H1 (cell line): ENCODE data around the gene ZNF761. TPM values are rescaled to one million over a fixed set of nuclear protein-coding genes. Genes with fewer than 3 reads are reported as not detected.

Source experiments
- CTCF ChIA-PET: fragments of 300-600 bp; sonication (Branson Sonifier 250); formaldehyde crosslinking; loops from one replicate; lab custom pipeline; 2021; ENCODE audit not compliant: partially characterized antibody; lab: Charles Lee
- POLR2A ChIA-PET: fragments of 300-600 bp; sonication (Branson Sonifier 250); formaldehyde crosslinking; loops from one replicate; lab custom pipeline; 2021; ENCODE audit warnings: inconsistent platforms; ENCODE audit not compliant: partially characterized antibody; lab: Charles Lee
- DNase-seq, 2 experiments: peaks; one replicate each; pipeline versions ENCODE4 v3.0.0 to v3.0.0-alpha.2; 2010 to 2022; ENCODE audit warnings: low spot score in 2 of 2, low read depth in 1 of 2, mixed read lengths in 1 of 2
- FAIRE-seq: peaks from 2 replicates; lab custom pipeline; 2011; peaks lifted over from hg19 to GRCh38; lab: Jason Lieb, UNC
- H2AFZ ChIP-seq: 2 replicates; pipeline ENCODE4 v1.8.1; 2012; ENCODE audit warnings: low read length, inconsistent platforms
- H2AK5ac ChIP-seq: 2 replicates; pipeline ENCODE4 v1.6.1; 2013; ENCODE audit warnings: low read depth, low read length
- H2BK120ac ChIP-seq: replicated peaks from 2 replicates; pipeline ENCODE3; 2013; ENCODE audit warnings: low read depth, low read length, inconsistent platforms
- H2BK12ac ChIP-seq: 2 replicates; pipeline ENCODE4 v1.6.1; 2013; ENCODE audit warnings: low read depth, low read length
- H2BK15ac ChIP-seq: 2 replicates; pipeline ENCODE4 v1.6.1; 2013; ENCODE audit warnings: low read length
- H2BK20ac ChIP-seq: 2 replicates; pipeline ENCODE4 v1.6.1; 2013; ENCODE audit warnings: low read length
- H2BK5ac ChIP-seq: 2 replicates; pipeline ENCODE4 v1.6.1; 2013; ENCODE audit warnings: low read depth, low read length
- H3K14ac ChIP-seq: 2 replicates; pipeline ENCODE4 v1.6.1; 2013; ENCODE audit warnings: inconsistent platforms; ENCODE audit not compliant: insufficient read length
- H3K18ac ChIP-seq: 2 replicates; pipeline ENCODE4 v1.6.1; 2013; ENCODE audit warnings: low read length; ENCODE audit errors: extremely low read depth
- H3K23ac ChIP-seq: 2 replicates; pipeline ENCODE4 v1.6.1; 2013; ENCODE audit warnings: inconsistent platforms; ENCODE audit not compliant: insufficient read length
- H3K23me2 ChIP-seq: 2 replicates; pipeline ENCODE4 v1.6.1; 2013; ENCODE audit warnings: low read depth, low read length
- H3K27ac ChIP-seq: 2 replicates; pipeline ENCODE4 v1.6.1; 2011; ENCODE audit warnings: low read depth, low read length, inconsistent platforms
- H3K27me3 ChIP-seq, 4 experiments: replicated peaks in 1 of 4; 1 replicate in 1 of 4; 2 replicates in 3 of 4; pipeline versions ENCODE4 v1.6.1 to v1.8.1; 2011 to 2013; ENCODE audit warnings: low read length in 3 of 4, mild to moderate bottlenecking in 3 of 4, inconsistent platforms in 2 of 4, mixed read lengths in 2 of 4, moderate library complexity in 1 of 4; ENCODE audit not compliant: control insufficient read depth in 3 of 4, insufficient read depth in 3 of 4; ENCODE audit errors: extremely low read depth in 1 of 4
- H3K36me3 ChIP-seq, 4 experiments: 2 replicates each; pipeline versions ENCODE4 v1.6.1 to v1.8.1; 2011 to 2013; ENCODE audit warnings: mild to moderate bottlenecking in 4 of 4, low read length in 3 of 4, moderate library complexity in 2 of 4, control low read depth in 1 of 4, inconsistent platforms in 1 of 4; ENCODE audit not compliant: insufficient read depth in 4 of 4, control insufficient read depth in 2 of 4
- H3K4ac ChIP-seq: replicated peaks from 2 replicates; pipeline ENCODE3; 2013; ENCODE audit warnings: low read length, low read depth, mixed read lengths, inconsistent platforms; ENCODE audit not compliant: insufficient read length
- H3K4me1 ChIP-seq, 4 experiments: replicated peaks in 1 of 4; 1 replicate in 1 of 4; 2 replicates in 3 of 4; pipeline versions ENCODE4 v1.6.1 to v1.8.1; 2011 to 2013; ENCODE audit warnings: low read length in 3 of 4, inconsistent platforms in 2 of 4, mixed read lengths in 1 of 4; ENCODE audit not compliant: insufficient read depth in 4 of 4, control insufficient read depth in 3 of 4
- H3K4me2 ChIP-seq, 2 experiments: 2 replicates each; pipeline versions ENCODE4 v1.6.1 to v1.8.1; 2011 to 2013; ENCODE audit warnings: low read depth in 2 of 2, low read length in 2 of 2, control low read depth in 1 of 2, inconsistent platforms in 1 of 2, mild to moderate bottlenecking in 1 of 2; ENCODE audit not compliant: insufficient read depth in 1 of 2
- H3K4me3 ChIP-seq, 4 experiments: fragments of 200-600, 300-600 bp in 1 of 4; sonication (generic), shearing (Covaris generic), sonication (Bioruptor Twin) in 1 of 4; 2 replicates each; pipeline versions ENCODE4 v1.5.1 to v1.8.1; 2011 to 2016; ENCODE audit warnings: low read length in 4 of 4, low read depth in 3 of 4, control low read depth in 2 of 4, inconsistent platforms in 2 of 4, mild to moderate bottlenecking in 2 of 4, mixed read lengths in 1 of 4, moderate library complexity in 1 of 4; ENCODE audit not compliant: insufficient read depth in 2 of 4; ENCODE audit errors: extremely low read depth in 1 of 4
- H3K56ac ChIP-seq: replicated peaks from 2 replicates; pipeline ENCODE3; 2013; ENCODE audit warnings: low read depth, mild to moderate bottlenecking, mixed read lengths, low read length, inconsistent platforms; ENCODE audit not compliant: insufficient read length
- H3K79me1 ChIP-seq: 2 replicates; pipeline ENCODE4 v1.6.1; 2013; ENCODE audit warnings: low read depth, low read length, control low read depth
- H3K79me2 ChIP-seq, 2 experiments: 2 replicates each; pipeline versions ENCODE4 v1.6.1 to v1.8.1; 2012 to 2013; ENCODE audit warnings: low read length in 2 of 2, mild to moderate bottlenecking in 2 of 2, inconsistent platforms in 1 of 2; ENCODE audit not compliant: insufficient read depth in 2 of 2, control insufficient read depth in 1 of 2
- H3K9ac ChIP-seq, 4 experiments: replicated peaks in 1 of 4; 1 replicate in 1 of 4; 2 replicates in 3 of 4; pipeline versions ENCODE4 v1.6.1 to v1.8.1; 2011 to 2013; ENCODE audit warnings: low read depth in 3 of 4, low read length in 3 of 4, control low read depth in 2 of 4, mild to moderate bottlenecking in 2 of 4, moderate library complexity in 2 of 4, inconsistent platforms in 1 of 4; ENCODE audit errors: extremely low read depth in 1 of 4
- H3K9me3 ChIP-seq, 2 experiments: 2 replicates each; pipeline versions ENCODE4 v1.6.1 to v1.8.1; 2012 to 2013; ENCODE audit warnings: mild to moderate bottlenecking in 2 of 2, moderate library complexity in 2 of 2, control low read depth in 1 of 2, inconsistent platforms in 1 of 2, low read depth in 1 of 2, low read length in 1 of 2, mixed read lengths in 1 of 2; ENCODE audit not compliant: insufficient read depth in 2 of 2
- H4K20me1 ChIP-seq, 2 experiments: replicated peaks in 1 of 2; 2 replicates each; pipeline versions ENCODE3 to v1.8.1; 2011 to 2013; ENCODE audit warnings: inconsistent platforms in 2 of 2, low read length in 2 of 2, mild to moderate bottlenecking in 1 of 2; ENCODE audit not compliant: insufficient read depth in 2 of 2, control insufficient read depth in 1 of 2
- H4K5ac ChIP-seq: 2 replicates; pipeline ENCODE4 v1.6.1; 2013; ENCODE audit warnings: low read length, low read depth, mixed read lengths, inconsistent platforms; ENCODE audit not compliant: insufficient read length
- H4K8ac ChIP-seq: 2 replicates; pipeline ENCODE4 v1.8.0; 2013; ENCODE audit warnings: mild to moderate bottlenecking, moderate library complexity, low read length, inconsistent platforms; ENCODE audit not compliant: insufficient read depth; ENCODE audit errors: extremely low read depth
- H4K91ac ChIP-seq: replicated peaks from 2 replicates; pipeline ENCODE3; 2013; ENCODE audit warnings: low read length, mixed read lengths, inconsistent platforms; ENCODE audit not compliant: insufficient read length
- ASH2L ChIP-seq: fragments of 200-600, 300-600 bp; sonication (generic); IDR thresholded peaks from one replicate; pipeline ENCODE4 v1.7.1; 2017; ENCODE audit warnings: low read length
- CBX8 ChIP-seq: fragments of 300-800, 300-1000 bp; sonication (generic); IDR thresholded peaks from 2 replicates; pipeline ENCODE4 v1.7.1; 2016; ENCODE audit warnings: low read depth, low read length, borderline replicate concordance
- CREB1 ChIP-seq: IDR thresholded peaks from 2 replicates; pipeline ENCODE4 v1.6.1; 2012; ENCODE audit warnings: inconsistent platforms
- CTCF ChIP-seq, 3 experiments: IDR thresholded peaks; 1 replicate in 2 of 3; 2 replicates in 1 of 3; pipeline versions ENCODE4 v1.5.1 to v1.6.1; 2011; ENCODE audit warnings: low read length in 3 of 3, mild to moderate bottlenecking in 3 of 3, inconsistent platforms in 2 of 3, low read depth in 1 of 3, moderate library complexity in 1 of 3; ENCODE audit not compliant: insufficient read depth in 1 of 3; ENCODE audit errors: control extremely low read depth in 1 of 3
- HDAC2 ChIP-seq, 2 experiments: fragments of 300-600 bp in 1 of 2; sonication (generic) in 1 of 2; IDR thresholded peaks; 2 replicates each; pipeline ENCODE4 v1.6.1; 2011 to 2012; ENCODE audit warnings: low read depth in 2 of 2, low read length in 2 of 2, mild to moderate bottlenecking in 2 of 2, moderate library complexity in 2 of 2, borderline replicate concordance in 1 of 2, inconsistent platforms in 1 of 2
- RAD21 ChIP-seq, 2 experiments: IDR thresholded peaks in 1 of 2; conservative IDR thresholded peaks in 1 of 2; 2 replicates each; pipeline ENCODE4 v1.6.1; 2011; ENCODE audit warnings: low read depth in 2 of 2, low read length in 2 of 2, improper control_type of control experiment in 1 of 2, inconsistent platforms in 1 of 2, mild to moderate bottlenecking in 1 of 2, moderate library complexity in 1 of 2
- ZNF274 ChIP-seq: IDR thresholded peaks from 2 replicates; pipeline ENCODE4 v1.7.0; 2012; ENCODE audit warnings: low read length, borderline replicate concordance; ENCODE audit errors: extremely low read depth
- WGBS, 2 experiments: shearing (Covaris generic) in 1 of 2; methylation state at CpG; one replicate each; pipeline versions ENCODE4 v1.1.6 to v1.1.7; 2013 to 2015; ENCODE audit warnings: low lambda C conversion rate in 2 of 2, mixed read lengths in 2 of 2, inconsistent platforms in 1 of 2, low coverage in 1 of 2, missing lambda C conversion rate in 1 of 2; ENCODE audit not compliant: insufficient replicate concordance in 2 of 2, insufficient coverage in 1 of 2, insufficient read length in 1 of 2; ENCODE audit errors: extremely low coverage in 1 of 2, missing lambda C conversion rate in 1 of 2; 5-methylcytosine and 5-hydroxymethylcytosine counted together
- polyA plus RNA-seq, 7 experiments: library from polyadenylated mRNA; depleted of rRNA in 3 of 7; stranded (reverse) in 5 of 7; unstranded in 2 of 7; fragments of >200 nt in 5 of 7; fragments of 200-250 nt in 2 of 7; gene quantifications; 1 replicate in 5 of 7; 2 replicates in 1 of 7; 4 replicates in 1 of 7; pipeline versions ENCODE4 v1.2.1 to v1.2.3, GENCODE V29; 2011 to 2013; ENCODE audit warnings: missing spikeins in 2 of 7, mixed read lengths in 2 of 7
- total RNA-seq: library from RNA; stranded (reverse); fragmentation: NEBNext Ultra II Directional; extraction: Animal tissue kit (Norgen Biotek cat#: 25700); gene quantifications from 2 replicates; pipeline ENCODE4 v1.2.1, GENCODE V29; 2021

ZNF761 gene
- total and polyA plus RNA-seq, 2 of the 8 experiments (the other 6 are each of a cell fraction or from before 2014, with no cell fraction given): 11.1 to 25.1 TPM

GRCh38 chr19:53394974-53395839 is 36.6 kb upstream of the ZNF761 start, which contains the start of gene ZNF765:
ZNF765 (plus strand) TSS chr19:53395149; CDS start chr19:53398016, 2,867 bp downstream.
- Histone ChIP-seq H3K27me3 (no peaks in the 10 kb centered on the region), H3K36me3 (peaks cover 0 to 13% (median under 1%) of the 10 kb centered on the region in 4 experiments; a peak in 3 of 8 replicates), H4K5ac (peak within 1 kb of the TSS; percentile 31), H3K14ac (no peak within 1 kb of the TSS), H2BK20ac (no peak within 1 kb of the TSS), H2BK5ac (peak within 1 kb of the TSS; percentile 69), H3K79me2 (peaks cover 0 to 3% of the 10 kb centered on the region in 2 experiments; a peak in 1 of 4 replicates), H4K8ac (no peak within 1 kb of the TSS), H3K4me3 (peak within 1 kb of the TSS; percentile 87 to 96 (median 89)), H3K9me3 (no peaks in the 10 kb centered on the region), H2AFZ (peak within 1 kb of the TSS; percentile 91), H3K4me1 (peaks cover 0 to 2% (median 0%) of the 10 kb centered on the region in 4 experiments; a peak in 3 of 7 replicates), H3K56ac (no peak within 1 kb of the TSS), H3K27ac (peak within 1 kb of the TSS; percentile 3; the same call in 1 of the 2 replicates), H2BK15ac (no peak within 1 kb of the TSS), H3K9ac (peak within 1 kb of the TSS in 3 of 4 experiments; percentile 46 to 73 (median 63); a peak in 6 of 7 replicates), H3K23me2 (peaks cover 7% of the 10 kb centered on the region; the same call in 1 of the 2 replicates), H2AK5ac (no peak within 1 kb of the TSS), H4K91ac (no peak within 1 kb of the TSS), H3K23ac (no peak within 1 kb of the TSS), H4K20me1 (peaks cover 0 to 5% of the 10 kb centered on the region in 2 experiments), H2BK12ac (no peak within 1 kb of the TSS), H3K79me1 (no peaks in the 10 kb centered on the region; the same call in 1 of the 2 replicates), H2BK120ac (no peak within 1 kb of the TSS), H3K4me2 (peak within 1 kb of the TSS; percentile 81 to 83), H3K4ac (no peak within 1 kb of the TSS), H3K18ac (peak within 1 kb of the TSS; percentile 6; the same call in 1 of the 2 replicates)
- 2% methylated on average over 56 of the region's 58 CpGs; no CpG with 5 or more reads in 1 of the 2 experiments for WGBS, 2 experiments
- POLR2A ChIA-PET: interaction anchor here (0.8 to 1.8 kb wide), 3 partner anchors 9 to 44 kb away, joined by 3 to 5 read pairs (median 3); no protein-coding TSS in a partner anchor
- no peak for FAIRE-seq
- peak; percentile 47 to 99 for DNase-seq
- CTCF ChIA-PET: interaction anchor here (0.6 to 1.8 kb wide), 3 partner anchors 33 to 200 kb away, joined by 3 to 6 read pairs (median 4); no protein-coding TSS in a partner anchor
- TF ChIP-seq ZNF274 (no peak), RAD21 (IDR thresholded peaks at IDR 0.05 in 1 of 2, conservative IDR thresholded peaks at IDR 0.05 in 1 of 2; ENCODE audit: low read depth in 2 of 2, low read length in 2 of 2) (peak; percentile 28; a peak in 3 of 4 replicates), CBX8 (no peak), ASH2L (peak; percentile 14), CTCF (IDR thresholded peaks at IDR 0.05; ENCODE audit: control extremely low read depth in 1 of 3, insufficient read depth in 1 of 3, low read depth in 1 of 3, low read length in 3 of 3) (peak; percentile 38 to 41 (median 40); a peak in 3 of 4 replicates), HDAC2 (IDR thresholded peaks at IDR 0.05; ENCODE audit: borderline replicate concordance in 1 of 2, low read depth in 2 of 2, low read length in 2 of 2) (0 out of 4 replicates have a peak, but pooled peaks of 1 of the 2 experiments have one; percentile 50), CREB1 (no peak)
